Naive B cell (primary cell): ENCODE data around the gene HAVCR2. TPM values are rescaled to one million over a fixed set of nuclear protein-coding genes. Genes with fewer than 3 reads are reported as not detected.

Experiments used
- ATAC-seq, 2 donors: fragments of 150-1000 bp; cut with Tn5 transposase; 2 replicates each; pipeline ENCODE4 v1.10.0; 2021; ENCODE audit warnings: low read depth in 2 of 2, mild to moderate bottlenecking in 2 of 2, moderate library complexity in 2 of 2
- DNase-seq: peaks from one replicate; pipeline ENCODE4 v3.0.0; 2022
- H3K27ac Mint-ChIP-seq, 6 donors: one replicate each; pipeline ENCODE4 v1.8.0; 2020 to 2022; ENCODE audit warnings: mild to moderate bottlenecking in 6 of 6, mixed read lengths in 6 of 6, moderate library complexity in 5 of 6, inconsistent platforms in 2 of 6
- H3K27me3 Mint-ChIP-seq, 3 donors: one replicate each; pipeline ENCODE4 v1.8.0; 2021 to 2022; ENCODE audit warnings: mixed read lengths in 3 of 3, mild to moderate bottlenecking in 1 of 3
- H3K36me3 Mint-ChIP-seq, 2 donors: one replicate each; pipeline ENCODE4 v1.8.0; 2020 to 2022; ENCODE audit warnings: mixed read lengths in 2 of 2, inconsistent platforms in 1 of 2, mild to moderate bottlenecking in 1 of 2
- H3K4me1 Mint-ChIP-seq, 3 donors: one replicate each; pipeline ENCODE4 v1.8.0; 2020 to 2022; ENCODE audit warnings: mixed read lengths in 3 of 3, inconsistent platforms in 1 of 3, mild to moderate bottlenecking in 1 of 3, moderate library complexity in 1 of 3
- H3K4me3 Mint-ChIP-seq, 8 donors: one replicate each; pipeline ENCODE4 v1.8.0; 2020 to 2022; ENCODE audit warnings: mild to moderate bottlenecking in 8 of 8, mixed read lengths in 8 of 8, moderate library complexity in 8 of 8, inconsistent platforms in 2 of 8
- H3K9me3 Mint-ChIP-seq, 7 donors: one replicate each; pipeline ENCODE4 v1.8.0; 2020 to 2022; ENCODE audit warnings: mixed read lengths in 7 of 7, mild to moderate bottlenecking in 5 of 7, inconsistent platforms in 2 of 7, moderate library complexity in 1 of 7
- polyA plus RNA-seq, 6 donors: library from polyadenylated mRNA; unstranded; fragments of 300-500 nt; fragmentation: Illumina TruSeq; gene quantifications; one replicate each; pipeline ENCODE4 v1.2.3, GENCODE V29; 2021; ENCODE audit warnings: low read depth in 6 of 6

The HAVCR2 gene
- polyA plus RNA-seq = 1 to 10 TPM in 1 of 6 donors, under 1 TPM in 4, not detected in 1; 0.27 to 2.5 (median 0.53) TPM

DNA sequence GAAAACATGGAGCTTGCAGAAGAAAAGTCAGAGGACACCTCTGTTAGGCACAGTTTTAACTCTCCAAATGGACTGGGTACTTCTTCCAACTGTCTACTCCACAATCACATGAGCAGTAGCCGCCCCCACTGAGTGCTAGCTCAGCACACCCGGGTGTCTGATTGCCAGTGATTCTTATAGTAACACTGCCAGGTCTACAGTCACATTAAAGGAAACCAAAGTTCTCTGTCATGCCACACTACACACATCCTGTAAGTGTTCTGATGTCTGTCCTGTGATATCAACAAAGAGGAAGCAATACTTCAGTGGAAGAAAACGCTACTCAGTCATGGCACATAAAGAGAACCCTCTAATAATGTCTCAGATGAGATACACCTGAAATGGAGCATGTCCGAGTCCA is at the start of gene HAVCR2:
Gene HAVCR2, minus strand, starts transcription at position 69 of the 400 bp plus-strand sequence. Its CDS starts 61 bp downstream, at position 8.
- Mint-ChIP-seq H3K27me3 (no peaks in the 10 kb centered on the region), H3K4me3 (peak within 1 kb of the TSS; percentile 56 to 87 (median 80)), H3K36me3 (peaks cover 0 to 5% of the 10 kb centered on the region in 2 donors), H3K4me1 (peaks cover 22 to 39% (median 33%) of the 10 kb centered on the region in 3 donors), H3K9me3 (no peaks in the 10 kb centered on the region), H3K27ac (peak within 1 kb of the TSS; percentile 83 to 95 (median 92))
- DNase-seq (peak; percentile 54), ATAC-seq (peak; percentile 94)

- no peak overlapping the region for H3K27ac Mint-ChIP-seq
- H3K27me3 Mint-ChIP-seq = no peaks in the 10 kb centered on the region
- ATAC-seq = no peak
- no peak overlapping the region for H3K4me3 Mint-ChIP-seq
- no peaks in the 10 kb centered on the region for H3K36me3 Mint-ChIP-seq
- no peaks in the 10 kb centered on the region for H3K9me3 Mint-ChIP-seq
- no peak for DNase-seq
- H3K4me1 Mint-ChIP-seq = no peaks in the 10 kb centered on the region
Observed at GRCh38 chr5:157157293-157157891, 48.5 kb upstream of the HAVCR2 start.

GRCh38 chr5:157155297-157155696 is 46.5 kb upstream of the HAVCR2 start:
- Mint-ChIP-seq H3K36me3 (no peaks in the 10 kb centered on the region), H3K27ac (peak overlapping the region in 1 of 6 donors; percentile 28), H3K4me3 (no peak overlapping the region), H3K27me3 (no peaks in the 10 kb centered on the region), H3K9me3 (no peaks in the 10 kb centered on the region), H3K4me1 (no peaks in the 10 kb centered on the region)
- ATAC-seq (no peak), DNase-seq (no peak)

- DNase-seq = no peak
- no peaks in the 10 kb centered on the region for H3K27me3 Mint-ChIP-seq
- H3K27ac Mint-ChIP-seq = peak overlapping the region in 1 of 6 donors; percentile 85
- no peaks in the 10 kb centered on the region for H3K9me3 Mint-ChIP-seq
- no peak overlapping the region for H3K4me3 Mint-ChIP-seq
- H3K4me1 Mint-ChIP-seq = peaks cover 4 to 5% (median 4%) of the 10 kb centered on the region in 3 donors
- H3K36me3 Mint-ChIP-seq = no peaks in the 10 kb centered on the region
- ATAC-seq = no peak
Observed at GRCh38 chr5:157150995-157151394, 42.2 kb upstream of the HAVCR2 start.

DNA sequence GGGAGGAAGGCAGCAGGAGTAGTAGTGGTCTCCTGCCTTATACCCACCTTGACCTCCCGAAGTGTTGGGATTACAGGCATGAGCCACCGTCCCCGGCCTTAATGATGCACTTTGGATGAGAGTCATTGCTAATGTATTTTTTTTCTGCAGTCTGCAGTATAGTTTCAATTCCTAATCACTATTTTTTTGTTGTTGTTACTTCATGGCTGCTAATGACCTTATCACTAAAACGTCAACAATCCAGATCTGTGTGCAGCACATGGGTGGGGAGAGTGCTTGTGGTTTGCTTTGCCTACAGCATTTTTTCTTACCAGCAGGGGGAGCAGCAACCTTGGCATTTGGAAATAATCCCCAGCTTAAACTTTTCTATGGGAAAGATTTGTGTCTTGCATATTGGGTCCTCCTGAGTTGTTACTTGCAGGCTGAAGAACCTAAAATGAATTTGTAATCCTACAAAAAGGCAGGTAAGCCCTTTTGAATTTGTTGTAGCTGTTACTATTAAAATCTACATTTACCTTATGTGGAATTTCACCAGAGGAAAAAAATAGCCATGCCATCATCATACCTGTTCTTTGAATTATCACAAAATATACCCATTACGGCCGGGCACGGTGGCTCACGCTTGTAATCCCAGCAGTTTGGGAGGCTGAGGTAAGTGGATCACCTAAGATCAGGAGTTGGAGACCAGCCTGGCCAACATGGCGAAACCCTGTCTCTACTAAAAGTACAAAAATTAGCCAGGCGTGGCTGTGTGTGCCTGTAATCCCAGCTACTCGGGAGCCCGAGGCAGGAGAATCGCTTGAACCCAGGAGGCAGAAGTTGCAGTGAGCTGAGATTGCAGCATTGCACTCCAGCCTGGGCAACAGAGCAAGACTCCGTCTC is 40.1 kb upstream of the HAVCR2 start:
- ATAC-seq = peak; percentile 77 to 89
- Mint-ChIP-seq H3K27me3 (no peaks in the 10 kb centered on the region), H3K27ac (peak overlapping the region in 2 of 6 donors; percentile 20 to 41), H3K36me3 (no peaks in the 10 kb centered on the region), H3K4me1 (peaks cover 6 to 7% (median 6%) of the 10 kb centered on the region in 3 donors), H3K4me3 (peak overlapping the region in 1 of 8 donors; percentile 67), H3K9me3 (no peaks in the 10 kb centered on the region)
- peak; percentile 65 for DNase-seq

- Mint-ChIP-seq H3K4me3 (peak overlapping the region; percentile 87 to 99 (median 97)), H3K27me3 (no peaks in the 10 kb centered on the region), H3K4me1 (peaks cover 22 to 38% (median 37%) of the 10 kb centered on the region in 3 donors), H3K9me3 (no peaks in the 10 kb centered on the region), H3K27ac (peak overlapping the region; percentile 95 to 99 (median 98)), H3K36me3 (peaks cover 5 to 10% of the 10 kb centered on the region in 2 donors)
- DNase-seq = no peak
- ATAC-seq = peak; percentile 44 to 46
Observed at GRCh38 chr5:157143127-157143971, 34.5 kb upstream of the HAVCR2 start.

DNA sequence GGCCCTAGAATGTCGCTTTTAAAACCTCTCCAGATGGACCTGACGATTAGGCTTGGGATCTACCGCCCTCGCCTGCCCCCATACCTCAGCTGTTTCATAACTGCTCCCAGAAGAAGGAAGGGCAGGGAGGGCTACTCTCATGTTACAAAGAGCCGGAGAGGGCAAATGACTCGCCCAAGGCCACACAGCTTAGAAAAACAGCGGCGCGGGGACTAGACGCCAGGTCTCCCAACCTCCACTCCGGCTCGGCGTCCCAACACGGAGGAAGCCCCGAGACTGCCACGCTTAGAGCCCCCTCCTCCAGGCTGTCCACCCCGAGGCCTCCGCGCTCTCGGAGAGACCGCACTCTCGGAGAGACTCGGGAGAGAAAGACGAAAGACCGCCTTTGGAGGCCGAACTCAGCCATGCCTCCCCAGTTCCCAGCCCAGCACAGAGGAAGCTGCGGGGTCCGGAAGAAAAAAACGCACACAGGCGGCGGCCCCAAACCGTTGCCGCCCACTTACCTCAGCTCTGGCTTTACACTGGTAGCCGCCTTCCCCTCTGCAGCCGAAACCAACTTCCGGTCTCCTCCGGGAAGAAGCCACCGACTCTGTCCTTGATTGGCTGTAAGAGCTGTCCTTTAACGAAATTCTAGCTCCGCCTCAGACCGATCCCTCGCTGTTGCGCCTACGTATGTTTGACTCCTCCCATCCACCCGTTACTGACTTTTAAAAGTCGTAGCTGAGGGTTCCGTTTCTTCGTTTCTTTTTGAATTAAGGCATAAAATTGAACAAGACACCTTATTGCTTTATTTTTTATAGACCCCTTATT is 33.7 kb upstream of the HAVCR2 start, which contains the start of gene MED7:
Gene MED7, minus strand, starts transcription at position 549 of the 810 bp plus-strand sequence. CDS start 3,434 bp downstream, outside the sequence.
- H3K27me3 Mint-ChIP-seq = no peaks in the 10 kb centered on the region
- H3K36me3 Mint-ChIP-seq = peaks cover 5 to 10% of the 10 kb centered on the region in 2 donors
- peak; percentile 96 to 98 for ATAC-seq
- DNase-seq = peak; percentile 95
- H3K4me1 Mint-ChIP-seq = peaks cover 22 to 38% (median 37%) of the 10 kb centered on the region in 3 donors
- peak within 1 kb of the TSS; percentile 87 to 99 (median 97) for H3K4me3 Mint-ChIP-seq
- peak within 1 kb of the TSS; percentile 95 to 99 (median 98) for H3K27ac Mint-ChIP-seq
- H3K9me3 Mint-ChIP-seq = no peaks in the 10 kb centered on the region

DNA sequence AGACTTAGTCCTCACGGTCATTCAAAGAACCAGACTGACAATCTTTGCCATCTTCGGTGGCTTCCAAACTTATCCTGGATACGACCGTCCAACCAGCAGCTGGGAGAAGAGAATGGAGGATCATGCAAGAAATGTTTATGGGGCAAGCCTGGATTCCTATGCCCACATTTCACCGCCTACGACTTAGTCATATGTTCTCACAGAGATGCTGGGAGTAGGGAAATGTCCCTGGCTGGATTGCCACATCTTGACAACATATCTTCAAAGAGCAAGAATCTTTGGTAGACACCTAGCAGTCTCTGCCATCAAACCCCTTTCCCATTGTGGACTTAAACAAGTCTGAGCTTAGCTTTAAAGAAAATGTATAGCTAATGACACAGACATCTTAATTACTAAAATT is 28.8 kb upstream of the HAVCR2 start:
- Mint-ChIP-seq H3K27me3 (no peaks in the 10 kb centered on the region), H3K4me3 (no peak overlapping the region), H3K36me3 (peaks cover 5 to 10% of the 10 kb centered on the region in 2 donors), H3K27ac (no peak overlapping the region), H3K9me3 (no peaks in the 10 kb centered on the region), H3K4me1 (peaks cover 33 to 54% (median 45%) of the 10 kb centered on the region in 3 donors)
- ATAC-seq (no peak), DNase-seq (no peak)

DNA sequence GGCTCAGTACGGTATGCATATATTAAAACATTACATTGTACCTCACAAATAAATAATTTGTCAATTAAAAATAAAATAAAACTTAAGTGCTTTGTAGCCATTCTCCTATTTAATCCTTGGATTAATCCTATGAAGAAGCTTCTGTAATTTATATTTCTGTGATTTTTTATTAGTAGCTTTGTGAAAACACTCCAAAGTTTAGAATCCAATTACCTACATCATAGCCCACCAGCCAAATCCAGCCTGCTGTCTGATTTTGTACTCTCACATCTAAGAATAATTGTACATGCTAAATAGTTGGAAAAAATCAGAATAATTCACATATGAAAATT is 23.4 kb upstream of the HAVCR2 start:
- Mint-ChIP-seq H3K9me3 (no peaks in the 10 kb centered on the region), H3K27me3 (no peaks in the 10 kb centered on the region), H3K27ac (no peak overlapping the region), H3K36me3 (no peaks in the 10 kb centered on the region), H3K4me1 (peaks cover 17 to 24% (median 22%) of the 10 kb centered on the region in 3 donors), H3K4me3 (no peak overlapping the region)
- ATAC-seq (no peak), DNase-seq (no peak)

GRCh38 chr5:157130925-157131324 is 22.1 kb upstream of the HAVCR2 start:
- no peak overlapping the region for H3K4me3 Mint-ChIP-seq
- H3K27ac Mint-ChIP-seq = peak overlapping the region in 2 of 6 donors; percentile 88
- no peaks in the 10 kb centered on the region for H3K27me3 Mint-ChIP-seq
- no peaks in the 10 kb centered on the region for H3K9me3 Mint-ChIP-seq
- DNase-seq (no peak), ATAC-seq (no peak)
- no peaks in the 10 kb centered on the region for H3K36me3 Mint-ChIP-seq
- H3K4me1 Mint-ChIP-seq = peaks cover 14 to 19% (median 18%) of the 10 kb centered on the region in 3 donors

DNA sequence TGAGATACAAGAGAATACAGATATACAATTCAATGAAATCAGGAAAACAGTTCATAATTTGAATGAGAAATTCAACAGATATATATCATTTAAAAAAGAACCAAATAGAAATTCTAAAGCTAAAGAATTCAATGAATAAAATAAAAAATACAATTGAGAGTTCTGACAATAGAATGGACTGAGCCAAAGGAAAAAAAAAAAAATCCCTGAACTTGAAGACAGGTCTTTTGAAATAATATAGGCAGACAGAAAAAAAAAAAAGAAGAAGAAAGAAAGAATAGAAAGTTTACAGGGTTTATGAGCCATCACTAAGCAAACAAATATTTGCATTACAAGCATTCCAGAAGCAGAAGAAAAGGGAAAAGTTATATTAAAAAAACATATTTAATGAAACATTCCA is 12.9 kb upstream of the HAVCR2 start:
- no peak for DNase-seq
- Mint-ChIP-seq H3K36me3 (peaks cover 0 to 18% of the 10 kb centered on the region in 2 donors), H3K9me3 (peaks cover 11 to 30% (median 25%) of the 10 kb centered on the region in 7 donors), H3K27ac (no peak overlapping the region), H3K4me3 (no peak overlapping the region), H3K27me3 (no peaks in the 10 kb centered on the region), H3K4me1 (no peaks in the 10 kb centered on the region)
- no peak for ATAC-seq

DNA sequence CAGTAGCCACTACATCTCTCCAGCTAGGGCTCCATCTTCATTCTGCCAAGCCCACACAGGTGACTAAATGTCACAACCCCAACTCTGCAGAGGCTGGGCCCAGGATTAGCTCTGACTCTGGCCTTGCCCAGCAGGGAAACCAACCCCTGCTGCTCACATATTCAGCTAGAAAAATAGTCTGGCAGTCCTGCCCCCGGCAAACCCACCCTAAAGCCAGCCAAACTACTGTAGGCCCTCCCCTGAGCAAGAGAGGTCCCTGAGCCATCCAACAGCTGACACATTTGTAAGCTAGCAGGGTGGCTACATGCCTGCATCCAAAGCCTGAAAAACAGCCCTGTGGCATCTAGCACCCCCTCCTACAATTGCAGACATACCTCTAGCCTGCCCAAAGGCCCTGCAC is 11.3 kb upstream of the HAVCR2 start:
- no peak overlapping the region for H3K27ac Mint-ChIP-seq
- no peaks in the 10 kb centered on the region for H3K27me3 Mint-ChIP-seq
- DNase-seq = no peak
- H3K4me3 Mint-ChIP-seq = no peak overlapping the region
- H3K9me3 Mint-ChIP-seq = peaks cover 11 to 30% (median 25%) of the 10 kb centered on the region in 7 donors
- peaks cover 0 to 18% of the 10 kb centered on the region in 2 donors for H3K36me3 Mint-ChIP-seq
- ATAC-seq = no peak
- no peaks in the 10 kb centered on the region for H3K4me1 Mint-ChIP-seq
